Aorta (tissue), 5 donors: ENCODE measurements around the gene SLC38A4. TPM values are rescaled to one million over a fixed set of nuclear protein-coding genes. Genes with fewer than 3 reads are reported as not detected.
"Not testable (repeated sequence)": the region's sequence is repeated elsewhere in the genome, so short reads cannot be mapped to it uniquely, and the experiment has no call there.

ENCODE experiments used
- ATAC-seq: fragments of 200-7000 bp; cut with Tn5 transposase; one replicate; pipeline ENCODE4 v1.9.1; 2022; ENCODE audit warnings: moderate library complexity; ENCODE audit not compliant: low FRiP score
- DNase-seq, 2 donors: peaks; one replicate each; pipeline ENCODE4 v3.0.0-alpha.2; 2020
- H3K27ac ChIP-seq, 2 donors: one replicate each; pipeline ENCODE4 v1.5.1; 2013; ENCODE audit warnings: low read length in 2 of 2, mild to moderate bottlenecking in 2 of 2, moderate library complexity in 2 of 2, control low read depth in 1 of 2, inconsistent platforms in 1 of 2, low read depth in 1 of 2
- H3K27me3 ChIP-seq, 2 donors: one replicate each; pipeline ENCODE4 v1.6.1; 2013; ENCODE audit warnings: control low read depth in 1 of 2, low read length in 1 of 2, mild to moderate bottlenecking in 1 of 2, moderate library complexity in 1 of 2; ENCODE audit not compliant: insufficient read depth in 2 of 2, control insufficient read depth in 1 of 2
- H3K36me3 ChIP-seq, 2 donors: one replicate each; pipeline ENCODE4 v1.6.1; 2013; ENCODE audit warnings: control low read depth in 1 of 2, low read length in 1 of 2, mild to moderate bottlenecking in 1 of 2; ENCODE audit not compliant: insufficient read depth in 2 of 2, control insufficient read depth in 1 of 2
- H3K4me1 ChIP-seq, 2 donors: one replicate each; pipeline ENCODE4 v1.6.1; 2013; ENCODE audit warnings: low read length in 2 of 2, control low read depth in 1 of 2, mild to moderate bottlenecking in 1 of 2, moderate library complexity in 1 of 2; ENCODE audit not compliant: insufficient read depth in 2 of 2, control insufficient read depth in 1 of 2
- H3K4me3 ChIP-seq, 2 donors: one replicate each; pipeline ENCODE4 v1.5.1; 2013; ENCODE audit warnings: low read length in 2 of 2, control low read depth in 1 of 2, mild to moderate bottlenecking in 1 of 2
- H3K9me3 ChIP-seq: one replicate; pipeline ENCODE4 v1.6.1; 2013; ENCODE audit warnings: mild to moderate bottlenecking, low read length; ENCODE audit not compliant: control insufficient read depth
- WGBS, 2 donors: extraction: QIAGEN DNeasy Blood & Tissue Kit; methylation state at CpG; one replicate each; pipeline ENCODE4 v1.1.7; 2013; 5-methylcytosine and 5-hydroxymethylcytosine counted together
- intact Hi-C, 2 donors: fragments of 100-400 bp; cut with DNase I; formaldehyde crosslinking; loops; one replicate each; pipeline versions ENCODE4 v1.14.2 to v1.15.0; 2022
- polyA plus RNA-seq, 2 donors: library from polyadenylated mRNA; stranded (reverse); fragments of 200-250 nt; gene quantifications; one replicate each; pipeline ENCODE4 v1.2.3, GENCODE V29; 2013
- total RNA-seq, 2 donors: library from RNA; stranded (reverse); fragmentation: NEBNext Ultra II Directional; extraction: Animal tissue kit (Norgen Biotek cat#: 25700); gene quantifications; one replicate each; pipeline ENCODE4 v1.2.1, GENCODE V29; 2021
- donor health status: healthy with polysubstance abuse.
- donor health status: Bipolar disorder and iron deficiency.
- donor health status: DM: no; HTN: no; CAD: no.
- donor health status: DM: no; HTN: no; CAD: no.
- donor health status: DM: yes; HTN: yes; CAD: no.

SLC38A4 gene
- total and polyA plus RNA-seq, 4 donors = 0.03 to 0.65 (median 0.12) TPM; not detected in 1

- WGBS, 2 donors = 84 to 86% methylated on average over 8 of the region's 8 CpGs
- ATAC-seq, DNase-seq, H3K4me1 ChIP-seq, H3K27me3 ChIP-seq, H3K4me3 ChIP-seq, H3K27ac ChIP-seq, H3K36me3 ChIP-seq, H3K9me3 ChIP-seq, intact Hi-C loops: not testable (repeated sequence)
These were observed 23.0 kb upstream of the SLC38A4 start for GRCh38 chr12:46848792-46849191.

GRCh38 chr12:46847001-46847400 is 21.2 kb upstream of the SLC38A4 start:
- intact Hi-C loops = no loop called here
- ATAC-seq (no peak), DNase-seq (no peak)
- no peaks in the 10 kb centered on the region for H3K9me3 ChIP-seq
- no peaks in the 10 kb centered on the region for H3K27me3 ChIP-seq
- H3K27ac ChIP-seq = no peak overlapping the region
- H3K4me1 ChIP-seq = no peaks in the 10 kb centered on the region
- H3K4me3 ChIP-seq = no peak overlapping the region
- WGBS, 2 donors = 98 to 100% methylated on average over 1 of the region's 1 CpG
- H3K36me3 ChIP-seq = no peaks in the 10 kb centered on the region

DNA sequence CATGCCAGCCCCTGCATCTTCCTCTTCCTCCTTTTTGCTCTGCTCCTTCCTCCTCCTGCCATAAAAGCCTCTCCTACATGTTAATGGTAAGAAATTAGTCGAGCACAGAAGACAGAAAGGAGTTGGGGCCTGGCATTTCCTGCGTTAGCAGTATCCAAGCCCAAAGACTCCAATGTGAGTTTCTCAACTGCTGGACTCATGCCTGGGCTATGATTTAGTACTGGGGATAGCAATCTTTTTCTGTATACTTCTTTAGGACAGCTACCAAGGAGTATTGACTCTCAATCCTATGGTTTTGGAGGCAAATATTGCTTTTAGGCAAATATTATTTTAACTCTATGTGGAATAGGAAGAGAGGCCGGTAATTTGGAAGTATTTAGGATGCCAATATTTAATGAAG is 18.0 kb upstream of the SLC38A4 start:
- intact Hi-C loops = no loop called here
- ATAC-seq (no peak), DNase-seq (no peak)
- WGBS, 2 donors = 49 to 56% methylated on average over 3 of the region's 3 CpGs
- Histone ChIP-seq H3K27ac (no peak overlapping the region), H3K9me3 (no peaks in the 10 kb centered on the region), H3K27me3 (peaks cover 0 to 2% of the 10 kb centered on the region in 2 donors), H3K36me3 (no peaks in the 10 kb centered on the region), H3K4me1 (no peaks in the 10 kb centered on the region), H3K4me3 (no peak overlapping the region)

- H3K9me3 ChIP-seq = no peaks in the 10 kb centered on the region
- H3K4me3 ChIP-seq = no peak overlapping the region
- H3K27ac ChIP-seq = no peak overlapping the region
- intact Hi-C loops = no loop called here
- no peak for DNase-seq
- peaks cover 0 to 2% of the 10 kb centered on the region in 2 donors for H3K27me3 ChIP-seq
- WGBS, 2 donors = 90 to 93% methylated on average over 2 of the region's 2 CpGs
- H3K36me3 ChIP-seq = no peaks in the 10 kb centered on the region
- no peak for ATAC-seq
- no peaks in the 10 kb centered on the region for H3K4me1 ChIP-seq
These were observed 16.1 kb upstream of the SLC38A4 start for GRCh38 chr12:46841891-46842290.

DNA sequence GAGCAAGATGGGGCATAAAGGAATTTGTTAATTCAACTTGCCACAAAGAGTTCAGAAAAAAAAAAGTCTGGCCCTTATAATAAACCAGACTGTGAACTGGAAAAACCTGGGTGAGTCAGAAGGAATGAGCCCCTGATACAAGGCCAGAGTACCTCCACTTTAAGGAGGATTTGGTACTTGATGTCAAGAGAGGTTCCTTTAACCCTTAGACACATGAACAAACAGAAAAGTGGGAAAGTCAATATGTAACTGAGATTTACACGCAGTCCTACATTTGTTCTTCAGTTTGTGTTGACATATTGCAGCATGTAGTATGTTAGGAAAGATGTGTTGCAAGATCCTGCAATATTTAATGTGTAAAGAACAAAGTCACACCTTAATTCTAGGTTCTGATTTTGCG is 14.2 kb upstream of the SLC38A4 start:
- Histone ChIP-seq H3K9me3 (no peaks in the 10 kb centered on the region), H3K36me3 (no peaks in the 10 kb centered on the region), H3K27me3 (peaks cover 0 to 2% of the 10 kb centered on the region in 2 donors), H3K4me1 (no peaks in the 10 kb centered on the region), H3K27ac (no peak overlapping the region), H3K4me3 (no peak overlapping the region)
- no peak for DNase-seq
- intact Hi-C loops = no loop called here
- no peak for ATAC-seq
- WGBS, 2 donors = 86 to 88% methylated on average over 2 of the region's 2 CpGs

DNA sequence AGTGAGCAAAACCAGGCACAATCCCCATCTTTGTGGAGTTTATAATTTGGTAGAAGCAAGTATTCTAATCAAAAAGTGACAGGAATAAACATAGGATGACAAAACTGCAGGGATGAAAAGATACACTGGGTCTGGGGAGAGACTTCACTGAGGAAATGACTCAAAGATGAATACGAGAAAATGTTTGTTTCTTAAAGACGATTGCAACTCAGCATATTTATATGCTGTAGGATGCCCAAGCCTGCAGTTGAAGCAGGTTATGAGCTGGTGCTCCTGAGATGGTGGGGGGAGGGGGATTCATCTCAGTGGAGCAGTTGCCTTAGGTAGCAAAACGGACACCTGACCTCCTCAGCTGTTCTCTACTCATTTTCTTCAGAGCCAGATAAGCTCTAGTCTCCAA is 13.4 kb upstream of the SLC38A4 start:
- Histone ChIP-seq H3K27ac (no peak overlapping the region), H3K4me1 (no peaks in the 10 kb centered on the region), H3K27me3 (peaks cover 0 to 2% of the 10 kb centered on the region in 2 donors), H3K4me3 (no peak overlapping the region), H3K36me3 (no peaks in the 10 kb centered on the region), H3K9me3 (no peaks in the 10 kb centered on the region)
- ATAC-seq = no peak
- 70 to 76% methylated on average over 3 of the region's 3 CpGs for WGBS, 2 donors
- intact Hi-C loops = no loop called here
- DNase-seq = no peak

- no peaks in the 10 kb centered on the region for H3K36me3 ChIP-seq
- WGBS, 2 donors = 88 to 94% methylated on average over 1 of the region's 1 CpG
- intact Hi-C loops = no loop called here
- ATAC-seq (no peak), DNase-seq (no peak)
- H3K27me3 ChIP-seq = peaks cover 0 to 2% of the 10 kb centered on the region in 2 donors
- no peak overlapping the region for H3K4me3 ChIP-seq
- H3K9me3 ChIP-seq = no peaks in the 10 kb centered on the region
- H3K4me1 ChIP-seq = no peaks in the 10 kb centered on the region
- H3K27ac ChIP-seq = no peak overlapping the region
These were observed 10.0 kb upstream of the SLC38A4 start for GRCh38 chr12:46835785-46836184.

DNA sequence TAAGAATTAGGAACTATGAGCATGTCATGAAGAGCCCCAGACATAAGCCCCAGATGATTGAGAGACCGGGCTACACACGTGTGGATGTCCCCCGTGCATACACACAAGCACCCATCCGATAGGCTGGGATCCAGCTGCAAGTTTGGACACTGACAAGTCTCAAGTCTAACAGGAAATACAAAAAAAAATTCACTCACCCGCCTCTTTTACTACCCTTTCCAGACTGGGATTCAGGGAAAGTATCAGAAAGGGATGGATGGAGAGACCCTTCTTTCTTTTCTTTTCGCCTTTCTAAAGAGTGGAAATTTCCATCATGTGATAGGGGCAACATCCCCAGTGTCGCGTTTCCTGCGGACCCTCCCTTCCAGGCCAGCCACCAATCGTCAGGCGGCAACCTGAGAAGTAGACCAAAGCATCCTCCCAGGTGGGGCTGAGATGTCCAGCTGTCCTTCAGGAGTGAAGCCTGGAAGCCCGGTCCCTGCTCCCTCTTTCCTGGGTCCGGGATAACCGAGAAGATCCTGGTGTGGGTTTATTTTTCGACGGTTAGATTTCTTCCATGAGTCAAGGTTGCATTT is 6.4 kb upstream of the SLC38A4 start:
- 27 to 28% methylated on average over 16 of the region's 16 CpGs for WGBS, 2 donors
- intact Hi-C loops = no loop called here
- no peaks in the 10 kb centered on the region for H3K9me3 ChIP-seq
- DNase-seq (no peak), ATAC-seq (no peak)
- no peaks in the 10 kb centered on the region for H3K27me3 ChIP-seq
- H3K27ac ChIP-seq = no peak overlapping the region
- no peaks in the 10 kb centered on the region for H3K4me1 ChIP-seq
- H3K4me3 ChIP-seq = no peak overlapping the region
- H3K36me3 ChIP-seq = no peaks in the 10 kb centered on the region

- Histone ChIP-seq H3K27me3 (no peaks in the 10 kb centered on the region), H3K4me3 (peak overlapping the region; percentile 20 to 32), H3K36me3 (no peaks in the 10 kb centered on the region), H3K9me3 (no peaks in the 10 kb centered on the region), H3K4me1 (no peaks in the 10 kb centered on the region), H3K27ac (no peak overlapping the region)
- peak in 1 of 2 donors; percentile 84 for DNase-seq
- 1 to 2% methylated on average over 52 to 53 of the region's 53 CpGs for WGBS, 2 donors
- intact Hi-C loops = no loop called here
- ATAC-seq = peak; percentile 51
These were observed 5.7 kb upstream of the SLC38A4 start for GRCh38 chr12:46831335-46832129.
